Small intestine (tissue), 7 donors: ENCODE data around the gene KCNK1. TPM values are rescaled to one million over a fixed set of nuclear protein-coding genes. Genes with fewer than 3 reads are reported as not detected.

Experiments
- DNase-seq, 2 donors: peaks; one replicate each; pipeline versions ENCODE4 v3.0.0 to v3.0.0-alpha.2; 2013
- FAIRE-seq: peaks from 2 replicates; lab custom pipeline; 2012; peaks lifted over from hg19 to GRCh38; lab: Jason Lieb, UNC
- H3K27ac ChIP-seq, 3 donors: one replicate each; pipeline ENCODE4 v1.5.1; 2013; ENCODE audit warnings: low read length in 2 of 3, mild to moderate bottlenecking in 2 of 3, control low read depth in 1 of 3, inconsistent platforms in 1 of 3, low read depth in 1 of 3, moderate library complexity in 1 of 3
- H3K27me3 ChIP-seq, 3 donors: one replicate each; pipeline ENCODE4 v1.6.1; 2013; ENCODE audit warnings: low read length in 3 of 3, inconsistent platforms in 1 of 3; ENCODE audit not compliant: control insufficient read depth in 3 of 3, insufficient read depth in 3 of 3
- H3K36me3 ChIP-seq, 3 donors: one replicate each; pipeline ENCODE4 v1.6.1; 2013; ENCODE audit warnings: low read length in 3 of 3, inconsistent platforms in 1 of 3, low read depth in 1 of 3, mild to moderate bottlenecking in 1 of 3, moderate library complexity in 1 of 3; ENCODE audit not compliant: control insufficient read depth in 3 of 3, insufficient read depth in 2 of 3
- H3K4me1 ChIP-seq, 3 donors: one replicate each; pipeline ENCODE4 v1.6.1; 2013; ENCODE audit warnings: low read length in 2 of 3, inconsistent platforms in 1 of 3, low read depth in 1 of 3, mild to moderate bottlenecking in 1 of 3, moderate library complexity in 1 of 3; ENCODE audit not compliant: control insufficient read depth in 3 of 3, insufficient read depth in 2 of 3
- H3K4me3 ChIP-seq, 3 donors: one replicate each; pipeline ENCODE4 v1.5.1; 2013; ENCODE audit warnings: low read length in 3 of 3, control low read depth in 1 of 3, inconsistent platforms in 1 of 3, low read depth in 1 of 3, mild to moderate bottlenecking in 1 of 3, moderate library complexity in 1 of 3
- H3K9me3 ChIP-seq, 2 donors: one replicate each; pipeline ENCODE4 v1.6.1; 2013; ENCODE audit warnings: low read depth in 1 of 2, low read length in 1 of 2; ENCODE audit not compliant: control insufficient read depth in 2 of 2, insufficient read depth in 1 of 2
- WGBS, 3 donors: extraction: QIAGEN DNeasy Blood & Tissue Kit; methylation state at CpG; one replicate each; pipeline ENCODE4 v1.1.7; 2013; 5-methylcytosine and 5-hydroxymethylcytosine counted together
- polyA plus RNA-seq, 4 donors: library from polyadenylated mRNA; stranded (reverse) in 3 of 4; unstranded in 1 of 4; fragments of 200-250 nt in 3 of 4; fragments of 120-200 nt in 1 of 4; gene quantifications; one replicate each; pipeline versions ENCODE4 v1.2.1 to v1.2.3, GENCODE V29; 2013
- donor health status: healthy with polysubstance abuse.
- donor health status: control.
- donor health status: control.
- donor health status: Bipolar disorder and iron deficiency.
- donor health status: healthy.

Gene KCNK1
- polyA plus RNA-seq, 4 donors: 6.6 to 40.3 (median 23.7) TPM

DNA sequence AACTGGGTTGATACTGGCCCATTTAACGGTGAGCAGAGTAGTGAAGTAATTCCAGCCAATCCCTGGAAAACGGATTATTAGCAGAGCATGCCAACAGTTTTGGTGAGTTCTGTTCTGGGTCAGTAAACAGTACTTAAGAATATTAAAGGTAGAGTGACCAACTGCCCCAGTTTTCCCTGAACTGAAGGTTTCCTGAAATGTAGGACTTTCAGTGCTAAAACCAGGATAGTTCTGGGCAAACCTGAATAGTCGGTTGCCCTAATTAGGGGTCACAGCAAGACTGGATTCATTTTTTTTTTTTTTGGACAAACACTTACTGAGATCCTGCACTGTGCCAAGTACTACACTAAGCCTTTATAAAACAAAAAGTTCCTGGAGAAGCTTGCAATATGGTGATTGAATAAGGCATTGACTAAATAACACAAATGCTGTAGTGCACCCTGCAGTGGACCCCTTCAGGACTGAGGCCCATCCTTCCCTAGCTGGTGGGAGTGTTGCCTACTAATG lies 75.9 kb downstream of the KCNK1 start:
- FAIRE-seq (no peak), DNase-seq (no peak)
- WGBS, 3 donors: 71 to 77% (median 74%) methylated on average over 3 of the region's 3 CpGs
- Histone ChIP-seq H3K27me3 (no peaks in the 10 kb centered on the region), H3K9me3 (no peaks in the 10 kb centered on the region), H3K27ac (no peak overlapping the region), H3K36me3 (no peaks in the 10 kb centered on the region), H3K4me1 (peaks cover 0 to 8% (median 0%) of the 10 kb centered on the region in 3 donors), H3K4me3 (no peak overlapping the region)

DNA sequence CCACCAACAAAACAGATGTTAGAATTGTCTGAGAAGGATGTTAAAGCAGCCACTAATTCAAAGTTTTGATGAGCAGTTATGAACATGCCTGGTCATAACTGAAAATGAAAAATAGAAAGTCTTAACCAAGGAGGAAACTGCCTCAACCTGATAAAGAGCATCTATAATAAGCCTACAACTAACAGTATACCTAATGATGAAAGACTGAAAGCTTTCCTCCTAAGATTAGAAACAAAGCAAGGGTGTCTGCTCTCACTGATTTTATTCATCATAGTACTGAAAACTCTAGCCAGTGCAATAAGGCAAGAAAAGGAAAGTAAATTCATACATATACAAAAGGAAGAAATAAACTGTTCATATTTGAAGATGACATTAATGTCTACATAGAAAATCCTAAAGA lies 82.0 kb downstream of the KCNK1 start:
- Histone ChIP-seq H3K27ac (no peak overlapping the region), H3K4me3 (no peak overlapping the region), H3K4me1 (peaks cover 0 to 8% (median 0%) of the 10 kb centered on the region in 3 donors), H3K9me3 (no peaks in the 10 kb centered on the region), H3K36me3 (no peaks in the 10 kb centered on the region), H3K27me3 (peaks cover 0 to 3% (median 0%) of the 10 kb centered on the region in 3 donors)
- no peak for DNase-seq
- no peak for FAIRE-seq

DNA sequence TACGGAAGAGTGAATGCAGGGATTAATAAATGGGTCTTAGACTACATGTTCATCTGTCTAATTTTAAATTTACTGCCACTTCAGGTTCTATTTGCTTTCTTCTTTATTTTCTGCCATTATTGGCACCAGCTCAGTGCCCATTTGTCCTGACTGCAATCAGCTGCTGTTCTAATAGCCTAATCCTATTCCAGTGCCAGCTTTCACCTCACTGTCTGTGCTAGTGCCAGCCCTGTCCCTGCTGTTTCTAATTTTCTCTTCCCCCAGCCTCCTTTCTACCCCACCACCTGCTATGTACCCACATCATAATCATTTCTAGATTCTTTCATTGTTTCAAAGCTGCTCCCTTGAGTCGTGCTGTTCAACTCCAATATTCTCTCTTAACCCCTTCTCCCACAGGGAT lies 86.4 kb downstream of the KCNK1 start:
- Histone ChIP-seq H3K4me3 (no peak overlapping the region), H3K4me1 (peaks cover 0 to 11% (median 4%) of the 10 kb centered on the region in 3 donors), H3K27me3 (peaks cover 0 to 2% (median 0%) of the 10 kb centered on the region in 3 donors), H3K36me3 (no peaks in the 10 kb centered on the region), H3K9me3 (no peaks in the 10 kb centered on the region), H3K27ac (no peak overlapping the region)
- DNase-seq: no peak
- no peak for FAIRE-seq
- WGBS, 3 donors: 56 to 78% (median 70%) methylated on average over 2 of the region's 2 CpGs

DNA sequence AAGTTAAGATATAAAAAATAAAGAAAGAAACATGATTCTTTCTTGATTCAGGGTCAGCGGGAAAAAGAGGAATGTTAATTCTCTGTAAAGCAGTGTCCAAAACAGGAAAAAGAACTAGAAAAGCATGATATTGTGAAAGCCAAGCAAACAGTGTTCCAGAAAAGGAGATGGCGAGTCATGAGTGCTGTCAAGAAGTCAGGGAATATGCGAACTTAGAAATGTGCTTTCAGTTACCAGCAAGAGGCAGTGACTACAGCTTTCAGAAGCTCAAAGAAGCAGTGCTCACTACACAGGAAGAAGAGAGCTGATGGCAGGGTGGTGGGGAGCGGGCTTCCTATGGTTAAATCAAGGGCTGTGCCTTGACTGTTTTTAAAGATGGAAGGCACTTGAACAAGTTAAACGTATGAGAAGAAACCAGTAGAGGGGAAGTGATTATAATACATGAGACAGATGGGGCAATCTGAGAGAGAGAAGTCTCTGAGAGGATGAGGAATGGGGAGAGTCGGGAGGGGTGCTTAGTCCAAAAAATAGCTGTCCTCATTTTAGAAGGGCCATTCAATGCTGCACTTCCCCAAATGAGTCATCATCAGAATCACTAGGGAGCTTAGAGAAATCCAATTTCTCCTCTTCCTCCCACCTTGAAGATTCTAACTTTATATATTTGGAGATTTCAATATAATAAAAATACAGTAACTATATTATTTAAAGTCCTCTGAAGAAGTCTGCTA lies 90.4 kb downstream of the KCNK1 start:
- Histone ChIP-seq H3K36me3 (no peaks in the 10 kb centered on the region), H3K27ac (no peak overlapping the region), H3K4me1 (peaks cover 4 to 24% (median 4%) of the 10 kb centered on the region in 3 donors), H3K9me3 (no peaks in the 10 kb centered on the region), H3K27me3 (no peaks in the 10 kb centered on the region), H3K4me3 (no peak overlapping the region)
- WGBS, 3 donors: 43 to 60% (median 47%) methylated on average over 6 of the region's 6 CpGs
- FAIRE-seq (no peak), DNase-seq (peak; percentile 17 to 25)

DNA sequence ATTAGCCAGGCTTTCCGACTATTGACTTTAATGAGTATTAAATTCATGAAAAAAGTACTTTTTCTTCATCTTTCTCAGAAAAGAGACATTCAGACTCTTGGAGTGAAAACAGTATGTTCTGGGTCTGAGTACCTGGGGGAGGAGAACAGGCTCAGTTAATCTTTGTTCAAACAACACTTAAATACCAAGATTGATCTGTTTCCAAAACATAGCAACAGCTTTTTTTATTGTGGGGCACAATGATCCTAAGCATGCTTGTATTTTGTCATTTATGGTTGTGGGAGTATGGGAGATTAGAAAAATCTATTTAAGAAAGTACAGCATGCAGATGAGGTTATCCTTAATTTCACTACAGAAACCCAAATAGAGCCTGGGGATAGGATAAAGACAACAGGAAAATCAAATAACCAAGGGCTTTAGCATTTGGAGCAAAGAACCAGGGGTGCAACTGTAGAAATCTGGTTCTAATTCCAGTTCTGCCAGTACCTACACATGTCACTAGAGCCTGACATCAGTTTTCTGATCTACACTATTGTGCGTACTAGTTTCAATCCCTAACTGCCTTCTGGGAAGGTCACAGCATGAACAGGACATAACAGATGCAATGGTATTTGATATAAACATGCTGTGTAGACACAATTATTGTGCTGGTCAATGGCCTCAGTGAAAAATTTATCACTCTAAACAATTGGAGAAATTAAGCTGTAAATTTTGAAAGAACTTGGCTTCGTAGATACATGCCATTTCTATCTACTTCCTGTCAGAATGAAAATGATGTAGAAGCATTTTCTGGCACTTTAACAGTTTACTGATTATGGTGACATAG lies 91.2 kb downstream of the KCNK1 start:
- H3K4me3 ChIP-seq: no peak overlapping the region
- no peaks in the 10 kb centered on the region for H3K36me3 ChIP-seq
- 21 to 64% (median 38%) methylated on average over 3 of the region's 3 CpGs for WGBS, 3 donors
- peaks cover 0 to 2% of the 10 kb centered on the region in 2 donors for H3K9me3 ChIP-seq
- H3K4me1 ChIP-seq: peaks cover 4 to 24% (median 4%) of the 10 kb centered on the region in 3 donors
- no peaks in the 10 kb centered on the region for H3K27me3 ChIP-seq
- DNase-seq: peak; percentile 33 to 37
- peak overlapping the region in 1 of 3 donors; percentile 2 for H3K27ac ChIP-seq
- no peak for FAIRE-seq

DNA sequence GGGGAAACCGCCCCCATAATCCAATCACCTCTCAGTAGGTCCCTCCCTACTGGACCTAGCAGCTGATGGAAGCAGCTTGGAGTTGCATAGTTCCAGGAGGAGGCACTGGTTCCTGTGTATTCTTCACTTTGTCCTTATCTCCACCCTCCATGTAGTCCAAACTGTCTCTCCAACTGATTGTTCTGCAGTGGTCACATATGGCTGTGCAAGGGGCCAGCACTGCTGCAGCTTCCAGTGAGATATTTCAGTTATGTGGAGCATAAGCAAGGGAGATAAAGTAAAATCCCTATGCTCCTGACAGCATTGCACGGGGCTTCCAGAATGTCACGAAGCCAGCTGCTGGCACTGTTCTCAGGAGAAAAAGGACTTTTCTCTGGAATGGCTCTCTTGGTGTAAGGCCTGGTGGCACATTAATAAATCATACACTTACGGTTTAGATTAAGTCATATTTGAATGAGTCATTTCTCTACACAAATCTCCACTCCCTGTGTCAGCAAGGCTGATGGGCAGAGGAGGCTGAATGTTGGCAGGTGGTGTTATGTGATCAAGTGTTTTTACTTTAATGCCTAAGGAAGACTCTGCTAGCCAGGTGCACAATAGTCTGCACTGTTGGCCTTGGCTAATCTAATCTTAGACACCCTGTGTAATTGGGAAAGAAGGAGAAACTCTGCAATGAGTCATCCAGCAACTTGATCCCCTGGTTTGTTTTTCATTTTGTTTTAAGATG lies 93.4 kb downstream of the KCNK1 start:
- Histone ChIP-seq H3K4me1 (peaks cover 4 to 24% (median 4%) of the 10 kb centered on the region in 3 donors), H3K9me3 (peaks cover 0 to 7% of the 10 kb centered on the region in 2 donors), H3K36me3 (no peaks in the 10 kb centered on the region), H3K27ac (peak overlapping the region in 2 of 3 donors; percentile 59 to 88), H3K4me3 (no peak overlapping the region), H3K27me3 (no peaks in the 10 kb centered on the region)
- no peak for FAIRE-seq
- peak; percentile 57 to 90 for DNase-seq
- 20 to 44% (median 42%) methylated on average over 4 of the region's 4 CpGs for WGBS, 3 donors

DNA sequence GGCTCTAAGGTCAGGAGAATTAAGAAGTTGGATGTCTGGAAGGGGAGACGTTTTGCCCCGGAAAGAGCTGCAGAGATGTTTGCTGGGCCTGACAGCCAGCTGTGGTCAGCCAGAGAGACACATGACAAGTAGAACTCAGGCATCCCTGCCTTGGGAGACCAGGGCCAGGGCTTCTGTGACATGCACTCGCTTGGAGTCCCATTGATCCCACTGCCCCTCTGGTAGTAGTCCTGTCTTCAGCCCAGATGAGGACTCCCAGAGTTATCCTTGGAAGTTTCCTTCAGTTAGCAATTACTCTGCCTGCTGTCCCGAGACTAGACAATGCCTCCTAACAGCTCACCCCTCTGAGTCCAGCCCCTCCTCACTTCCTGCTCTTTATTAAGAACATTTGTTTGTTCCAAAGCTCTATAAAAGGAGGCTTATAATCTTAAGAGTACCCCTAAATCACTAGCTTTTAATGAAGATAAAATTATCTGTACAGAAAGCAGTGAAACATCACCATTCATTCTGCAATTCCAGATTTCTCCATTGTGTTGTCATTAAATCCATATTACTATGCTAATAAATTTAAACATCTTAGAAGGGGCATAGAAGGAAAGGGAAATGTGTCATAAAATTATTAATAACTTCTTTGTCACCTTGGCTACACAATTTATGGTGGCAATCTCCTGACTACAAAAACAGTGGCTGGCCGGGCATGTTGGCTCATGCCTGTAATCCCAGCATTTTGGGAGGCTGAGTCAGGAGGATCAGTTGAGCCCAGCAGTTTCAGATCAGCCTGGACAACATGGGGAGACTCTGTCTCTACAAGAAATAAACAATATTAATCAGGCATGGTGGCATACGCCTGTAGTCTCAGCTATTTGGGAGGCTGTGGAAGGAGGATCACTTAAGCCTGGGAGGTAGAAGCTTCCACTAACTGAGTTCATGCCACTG lies 94.2 kb downstream of the KCNK1 start:
- DNase-seq (no peak), FAIRE-seq (no peak)
- H3K4me3 ChIP-seq: no peak overlapping the region
- 22 to 37% (median 33%) methylated on average over 6 of the region's 6 CpGs for WGBS, 3 donors
- H3K27me3 ChIP-seq: no peaks in the 10 kb centered on the region
- H3K27ac ChIP-seq: peak overlapping the region; percentile 41 to 88 (median 59)
- no peaks in the 10 kb centered on the region for H3K36me3 ChIP-seq
- H3K9me3 ChIP-seq: peaks cover 0 to 7% of the 10 kb centered on the region in 2 donors
- H3K4me1 ChIP-seq: peaks cover 4 to 24% (median 4%) of the 10 kb centered on the region in 3 donors
